Tibial nerve (tissue), 3 donors: ENCODE results near the gene SEC63.

ENCODE experiments used
- CTCF ChIP-seq, 5 experiments: fragments of 200-600 bp in 3 of 5; fragments of 450-650 bp in 2 of 5; sonication (generic) in 3 of 5; IDR thresholded peaks; one replicate each; pipeline ENCODE4 v1.5.1; 2016 to 2019; ENCODE audit warnings: antibody characterized with exemption in 5 of 5, mild to moderate bottlenecking in 3 of 5, moderate library complexity in 2 of 5
- POLR2A ChIP-seq, 2 donors: fragments of 450-650 bp; IDR thresholded peaks; one replicate each; pipeline ENCODE4 v1.6.1; 2017; ENCODE audit warnings: antibody characterized with exemption in 2 of 2, mild to moderate bottlenecking in 2 of 2, moderate library complexity in 2 of 2

DNA sequence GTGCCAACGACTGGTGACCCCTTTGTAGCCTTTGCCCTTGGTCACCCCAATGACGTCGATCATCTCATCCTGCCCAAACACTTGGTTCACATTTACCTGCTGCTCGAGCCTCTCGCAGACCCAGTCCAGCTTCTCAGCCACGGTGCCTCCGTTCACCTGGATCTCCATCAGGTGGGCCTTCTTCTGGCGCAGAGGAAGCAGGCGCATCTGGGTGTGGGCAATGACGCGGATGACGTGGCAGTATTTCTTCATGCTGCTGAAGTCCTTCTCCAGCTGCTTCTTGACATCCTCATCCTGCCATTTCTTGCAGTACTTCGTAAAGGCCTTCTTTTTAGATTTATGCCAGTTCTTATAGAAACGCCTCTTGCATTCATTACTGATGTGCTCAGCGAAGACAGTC lies 46.9 kb upstream of the SEC63 start:
- TF ChIP-seq POLR2A (IDR thresholded peaks at IDR 0.05) (no peak), CTCF (IDR thresholded peaks at IDR 0.05) (no peak)
